HepG2 (cell line): ENCODE results near the gene DPEP3. TPM values are rescaled to one million over a fixed set of nuclear protein-coding genes. Genes with fewer than 3 reads are reported as not detected.
A peak's percentile ranks its signal among the peaks of the same experiment; 100 is the strongest.

Experiments
- HMGA1 ChIP-seq: sonication (generic); formaldehyde crosslinking; conservative IDR thresholded peaks from 2 replicates; pipeline ENCODE4 v1.4.0; 2020; ENCODE audit warnings: missing genetic modification reagents
- HNF1A ChIP-seq, 2 experiments: sonication (generic) in 1 of 2; formaldehyde crosslinking in 1 of 2; IDR thresholded peaks; 2 replicates each; pipeline versions ENCODE4 v1.4.0 to v1.6.1; 2016 to 2020; ENCODE audit warnings: borderline replicate concordance in 1 of 2, low read depth in 1 of 2, mild to moderate bottlenecking in 1 of 2, missing genetic modification reagents in 1 of 2
- KAT2B ChIP-seq: fragments of 150-350 bp; IDR thresholded peaks from 2 replicates; pipeline ENCODE4 v1.6.1; 2014; ENCODE audit warnings: low read depth, low read length, borderline replicate concordance
- RNF2 ChIP-seq: fragments of 450-650 bp; conservative IDR thresholded peaks from 2 replicates; pipeline ENCODE4 v1.6.1; 2016; ENCODE audit warnings: low read depth
- ZMAT5 ChIP-seq: sonication (generic); formaldehyde crosslinking; IDR thresholded peaks from 2 replicates; pipeline ENCODE4 v1.5.0; 2020; ENCODE audit warnings: mild to moderate bottlenecking, low read depth, missing genetic modification reagents, borderline replicate concordance
- ZNF282 ChIP-seq: fragments of 450-650 bp; IDR thresholded peaks from 2 replicates; pipeline ENCODE4 v1.6.1; 2018; ENCODE audit not compliant: partially characterized antibody
- ZNF407 ChIP-seq: sonication (generic); formaldehyde crosslinking; IDR thresholded peaks from one replicate; pipeline ENCODE4 v1.5.1; 2020; ENCODE audit warnings: mild to moderate bottlenecking, missing genetic modification reagents; ENCODE audit errors: not compliant biosample characterization
- polyA plus RNA-seq, 8 experiments: library from polyadenylated mRNA; depleted of rRNA in 3 of 8; stranded (reverse) in 7 of 8; unstranded in 1 of 8; fragments of >200 nt; fragmentation: Illumina TruSeq in 4 of 8; extraction: Trizol in 4 of 8; gene quantifications; 2 replicates each; pipeline versions ENCODE4 v1.2.1 to v1.2.3, GENCODE V29; 2011 to 2016; ENCODE audit warnings: low read depth in 4 of 8, missing spikeins in 1 of 8, mixed read lengths in 1 of 8; ENCODE audit not compliant: insufficient read depth in 1 of 8
- total RNA-seq, 5 experiments: library from RNA; depleted of rRNA; stranded (reverse); fragments of >200 nt; fragmentation: Illumina TruSeq; extraction: Trizol; gene quantifications; 2 replicates each; pipeline ENCODE4 v1.2.3, GENCODE V29; 2016; ENCODE audit warnings: low read depth in 1 of 5
- TF ChIP-seq, protein P1 (sequence below): sonication (generic); formaldehyde crosslinking; conservative IDR thresholded peaks from 2 replicates; pipeline ENCODE4 v1.4.0; 2020; ENCODE audit warnings: missing genetic modification reagents
- TF ChIP-seq, protein P2 (sequence below): sonication (generic); IDR thresholded peaks from 2 replicates; pipeline ENCODE4 v1.6.1; 2016; ENCODE audit warnings: low read depth, borderline replicate concordance

The DPEP3 gene
- total and polyA plus RNA-seq, 2 of the 13 experiments (the other 11 are each of a cell fraction or from before 2014, with no cell fraction given), result not detected

GRCh38 chr16:67968400-67969253 lies 11.7 kb downstream of the DPEP3 start, which contains the start of gene SLC12A4 (continued):
- TF ChIP-seq ZMAT5 (CRISPR knock-in tag) (no peak), HNF1A (IDR thresholded peaks at IDR 0.05; ENCODE audit: low read depth) (no peak; the same call in 1 of the 2 replicates), HNF1A (CRISPR knock-in tag; IDR thresholded peaks at IDR 0.05; ENCODE audit: borderline replicate concordance) (peak; percentile 63; the same call in 1 of the 2 replicates), ZNF407 (CRISPR knock-in tag) (peak; percentile 25), KAT2B (no peak), ZNF282 (no peak), RNF2 (no peak), HMGA1 (no peak)
- TF ChIP-seq, protein P1, sequence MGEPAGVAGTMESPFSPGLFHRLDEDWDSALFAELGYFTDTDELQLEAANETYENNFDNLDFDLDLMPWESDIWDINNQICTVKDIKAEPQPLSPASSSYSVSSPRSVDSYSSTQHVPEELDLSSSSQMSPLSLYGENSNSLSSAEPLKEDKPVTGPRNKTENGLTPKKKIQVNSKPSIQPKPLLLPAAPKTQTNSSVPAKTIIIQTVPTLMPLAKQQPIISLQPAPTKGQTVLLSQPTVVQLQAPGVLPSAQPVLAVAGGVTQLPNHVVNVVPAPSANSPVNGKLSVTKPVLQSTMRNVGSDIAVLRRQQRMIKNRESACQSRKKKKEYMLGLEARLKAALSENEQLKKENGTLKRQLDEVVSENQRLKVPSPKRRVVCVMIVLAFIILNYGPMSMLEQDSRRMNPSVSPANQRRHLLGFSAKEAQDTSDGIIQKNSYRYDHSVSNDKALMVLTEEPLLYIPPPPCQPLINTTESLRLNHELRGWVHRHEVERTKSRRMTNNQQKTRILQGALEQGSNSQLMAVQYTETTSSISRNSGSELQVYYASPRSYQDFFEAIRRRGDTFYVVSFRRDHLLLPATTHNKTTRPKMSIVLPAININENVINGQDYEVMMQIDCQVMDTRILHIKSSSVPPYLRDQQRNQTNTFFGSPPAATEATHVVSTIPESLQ (CRISPR knock-in tag), result no peak; the same call in 1 of the 2 replicates
- TF ChIP-seq, protein P2, sequence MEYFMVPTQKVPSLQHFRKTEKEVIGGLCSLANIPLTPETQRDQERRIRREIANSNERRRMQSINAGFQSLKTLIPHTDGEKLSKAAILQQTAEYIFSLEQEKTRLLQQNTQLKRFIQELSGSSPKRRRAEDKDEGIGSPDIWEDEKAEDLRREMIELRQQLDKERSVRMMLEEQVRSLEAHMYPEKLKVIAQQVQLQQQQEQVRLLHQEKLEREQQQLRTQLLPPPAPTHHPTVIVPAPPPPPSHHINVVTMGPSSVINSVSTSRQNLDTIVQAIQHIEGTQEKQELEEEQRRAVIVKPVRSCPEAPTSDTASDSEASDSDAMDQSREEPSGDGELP, result peak; percentile 53; the same call in 1 of the 2 replicates
